HT-29 (cell line): Measurements from ENCODE around the gene KNG1. TPM values are rescaled to one million over a fixed set of nuclear protein-coding genes. Genes with fewer than 3 reads are reported as not detected.
A peak's percentile ranks its signal among the peaks of the same experiment; 100 is the strongest.
"Not testable (repeated sequence)": the region's sequence is repeated elsewhere in the genome, so short reads cannot be mapped to it uniquely, and the experiment has no call there.

Experiments used
- DNase-seq: peaks from one replicate; pipeline ENCODE4 v3.0.0-alpha.2; 2015; ENCODE audit warnings: low spot score
- total RNA-seq: library from RNA; depleted of rRNA; stranded (reverse); fragments of >200 nt; shearing (Covaris generic); gene quantifications from 2 replicates; pipeline ENCODE4 v1.2.3, GENCODE V29; 2014

The KNG1 gene
- total RNA-seq, 1 experiment from 2014 or later, result not detected

DNA sequence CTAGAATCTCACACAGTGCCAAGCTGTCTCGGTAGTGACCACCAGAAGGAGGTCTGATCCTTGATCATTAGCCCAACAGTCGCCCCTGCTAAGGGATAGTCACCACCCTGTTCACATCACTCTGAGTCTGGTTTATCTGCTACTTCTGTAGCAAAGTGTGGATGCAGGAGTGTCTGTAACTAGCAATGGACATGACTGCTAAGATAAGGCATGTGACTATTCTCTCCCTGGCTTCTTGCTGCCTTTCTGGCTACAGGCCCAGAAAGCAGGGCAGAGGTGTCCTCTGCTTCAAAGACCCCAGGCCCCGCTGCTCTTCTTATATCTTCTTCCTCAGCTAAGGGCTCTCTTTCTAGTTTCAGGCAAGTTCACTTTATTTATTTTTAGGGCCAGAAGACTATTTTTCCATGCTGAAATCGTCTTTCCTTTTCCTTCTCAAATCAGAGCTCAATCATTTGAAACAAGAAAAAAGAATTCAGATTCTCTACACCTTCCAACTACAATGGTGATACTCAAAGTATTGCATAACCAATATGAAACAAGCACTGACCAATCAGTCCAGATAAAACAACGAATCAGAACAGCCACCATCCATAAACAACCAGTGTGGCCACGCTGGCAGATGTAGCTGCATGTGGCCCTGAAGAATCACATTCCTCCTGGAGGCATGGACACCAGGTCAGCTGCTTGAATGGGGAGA lies 8.0 kb upstream of the KNG1 start:
- DNase-seq, result no peak

- DNase-seq, result not testable (repeated sequence)
Observed at GRCh38 chr3:186710694-186711093, 6.5 kb upstream of the KNG1 start.

DNA sequence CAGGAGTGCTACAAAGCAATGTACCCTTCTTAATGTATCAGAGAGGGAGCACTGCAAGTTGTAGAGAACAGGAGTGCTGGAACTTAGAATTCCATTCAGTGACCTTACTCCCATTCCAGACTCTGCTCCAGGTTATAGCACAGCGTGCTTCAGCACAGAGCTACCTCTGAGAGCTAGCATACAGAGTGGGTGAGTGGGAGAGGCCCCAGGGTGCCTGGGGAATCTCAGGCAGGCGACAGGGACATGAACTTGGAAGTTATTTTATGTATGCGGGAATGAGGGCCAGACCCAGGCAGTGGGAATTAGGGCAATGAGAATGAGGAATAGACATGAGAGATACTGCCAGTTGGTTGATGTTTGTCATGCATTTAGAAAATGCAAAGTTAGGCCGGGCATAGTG lies 3.7 kb upstream of the KNG1 start:
- DNase-seq, result no peak

GRCh38 chr3:186719945-186720739 lies 3.0 kb downstream of the KNG1 start:
- DNase-seq, result no peak

GRCh38 chr3:186722457-186722856 lies 5.3 kb downstream of the KNG1 start:
- DNase-seq, result peak; percentile 77

- DNase-seq, result no peak
Observed at GRCh38 chr3:186724911-186725310, 7.8 kb downstream of the KNG1 start.

GRCh38 chr3:186732169-186732766 lies 15.1 kb downstream of the KNG1 start:
- no peak for DNase-seq

DNA sequence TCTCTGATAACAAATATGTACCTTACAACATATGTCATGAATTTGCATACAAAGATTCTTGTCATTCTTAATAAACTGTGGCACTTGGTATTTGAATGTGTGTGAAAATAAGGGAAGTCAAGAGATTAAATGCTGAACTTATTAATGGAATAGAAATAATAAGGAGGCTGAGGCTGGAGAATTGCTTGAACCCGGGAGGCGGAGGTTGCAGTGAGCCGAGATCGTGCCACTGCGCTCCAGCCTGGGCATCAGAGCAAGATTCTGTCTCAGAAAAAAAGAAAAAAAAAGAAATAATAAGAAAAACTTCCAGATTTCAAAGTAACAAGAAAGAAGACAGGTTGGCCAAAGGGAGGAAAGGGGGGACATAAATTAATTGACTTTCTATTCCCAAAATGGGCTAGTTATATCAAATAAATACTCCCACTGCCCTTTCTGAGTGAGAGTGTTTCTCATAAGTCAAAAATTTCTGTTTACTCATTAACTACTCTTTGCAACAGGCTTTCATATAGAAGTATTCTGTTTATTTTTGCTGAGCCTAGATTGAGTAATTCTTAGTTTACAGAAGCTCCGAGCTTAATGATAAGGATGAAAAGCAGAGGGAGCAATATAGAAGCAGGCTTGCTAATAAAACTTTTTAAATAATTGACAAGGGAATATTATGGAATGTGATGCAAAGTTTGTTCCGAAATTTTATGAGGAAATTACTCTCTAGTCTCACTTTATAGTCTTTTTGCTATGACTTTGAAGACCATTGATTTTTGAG lies 25.6 kb downstream of the KNG1 start:
- DNase-seq, result peak; percentile 71

DNA sequence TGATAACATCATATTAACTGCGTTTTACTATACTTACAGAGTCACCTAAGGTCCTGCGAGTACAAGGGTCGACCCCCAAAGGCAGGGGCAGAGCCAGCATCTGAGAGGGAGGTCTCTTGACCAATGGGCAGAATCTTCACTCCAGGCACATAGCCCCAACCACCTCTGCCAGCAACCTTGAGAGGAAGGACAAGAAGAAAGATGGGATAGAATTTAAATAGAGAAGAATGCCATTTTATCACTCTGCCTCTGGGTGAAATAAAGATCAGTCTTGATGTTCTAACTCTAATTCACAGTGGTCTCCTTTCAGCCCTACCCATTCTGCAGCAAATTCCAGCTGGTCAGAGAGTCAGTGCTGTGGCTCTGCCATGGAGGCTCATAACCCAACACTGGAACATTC lies 26.5 kb downstream of the KNG1 start:
- DNase-seq, result no peak

- DNase-seq, result peak; percentile 92
Observed at GRCh38 chr3:186746008-186746407, 28.8 kb downstream of the KNG1 start.

GRCh38 chr3:186750316-186750715 lies 33.2 kb downstream of the KNG1 start:
- no peak for DNase-seq

DNA sequence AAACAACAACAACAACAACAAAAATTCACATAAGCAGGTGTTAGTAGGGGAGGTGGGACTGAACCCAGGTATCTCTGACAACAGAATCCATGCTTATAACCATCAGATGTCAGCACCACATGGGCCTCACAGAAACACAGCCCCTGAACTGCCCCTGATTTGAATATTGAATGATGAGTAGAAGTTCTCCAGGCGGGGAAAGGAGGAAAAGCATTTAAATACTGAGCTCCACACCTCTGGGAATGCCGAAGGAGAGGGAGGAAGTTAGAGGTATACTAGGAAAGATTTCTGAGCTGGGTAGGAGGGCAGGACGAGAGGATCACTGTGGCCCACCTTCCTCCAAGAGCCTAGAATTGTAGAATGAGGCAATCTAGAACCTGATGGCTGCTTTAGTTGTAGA lies 34.3 kb downstream of the KNG1 start:
- peak; percentile 16 for DNase-seq

DNA sequence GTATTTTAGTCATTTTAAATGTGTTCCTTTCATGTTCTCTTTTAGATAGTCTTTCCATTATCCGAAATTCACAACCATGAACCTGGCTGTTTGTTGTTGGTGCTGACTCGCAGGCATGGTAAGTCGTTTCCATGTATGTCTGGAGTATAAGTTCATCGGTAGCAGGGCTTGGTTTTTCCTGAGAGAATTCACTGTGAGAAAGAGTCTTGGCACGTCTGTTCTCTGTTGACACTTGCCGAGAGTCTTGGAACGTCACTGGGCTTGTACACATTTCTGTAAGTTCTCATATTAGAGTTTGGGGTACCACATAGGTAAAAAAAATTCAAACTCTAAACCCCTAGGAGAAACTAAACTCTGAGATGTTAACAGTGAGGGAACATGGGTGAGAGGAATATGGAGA lies 36.8 kb downstream of the KNG1 start:
- DNase-seq, result no peak

GRCh38 chr3:186754871-186755270 lies 37.7 kb downstream of the KNG1 start:
- no peak for DNase-seq

- DNase-seq, result no peak
Observed at GRCh38 chr3:186757214-186757613, 40.1 kb downstream of the KNG1 start.

DNA sequence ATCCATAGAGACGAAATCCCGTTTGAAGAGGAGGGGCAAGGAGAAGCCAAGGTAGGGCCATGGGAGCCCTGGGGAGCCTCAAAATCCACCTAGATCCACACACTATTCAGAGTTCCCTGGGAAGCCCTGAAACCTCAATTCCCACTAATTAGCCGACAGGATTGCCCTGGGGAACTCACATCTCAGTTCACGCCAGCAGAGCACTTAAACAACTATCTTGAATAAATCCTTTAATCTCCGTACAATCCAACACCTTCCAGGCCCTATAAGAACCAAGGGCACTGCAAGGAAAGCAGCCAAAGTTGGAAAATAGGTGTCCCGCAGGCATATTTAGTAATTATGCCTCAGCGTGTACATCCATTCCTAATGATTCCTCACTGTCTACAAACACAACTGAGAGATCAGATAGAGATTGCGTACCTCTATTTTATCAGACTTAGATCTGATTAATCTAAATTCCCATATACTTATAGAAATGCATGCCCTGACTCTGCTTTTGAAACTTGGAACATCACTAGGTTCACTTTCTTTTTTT lies 40.6 kb downstream of the KNG1 start:
- no peak for DNase-seq

DNA sequence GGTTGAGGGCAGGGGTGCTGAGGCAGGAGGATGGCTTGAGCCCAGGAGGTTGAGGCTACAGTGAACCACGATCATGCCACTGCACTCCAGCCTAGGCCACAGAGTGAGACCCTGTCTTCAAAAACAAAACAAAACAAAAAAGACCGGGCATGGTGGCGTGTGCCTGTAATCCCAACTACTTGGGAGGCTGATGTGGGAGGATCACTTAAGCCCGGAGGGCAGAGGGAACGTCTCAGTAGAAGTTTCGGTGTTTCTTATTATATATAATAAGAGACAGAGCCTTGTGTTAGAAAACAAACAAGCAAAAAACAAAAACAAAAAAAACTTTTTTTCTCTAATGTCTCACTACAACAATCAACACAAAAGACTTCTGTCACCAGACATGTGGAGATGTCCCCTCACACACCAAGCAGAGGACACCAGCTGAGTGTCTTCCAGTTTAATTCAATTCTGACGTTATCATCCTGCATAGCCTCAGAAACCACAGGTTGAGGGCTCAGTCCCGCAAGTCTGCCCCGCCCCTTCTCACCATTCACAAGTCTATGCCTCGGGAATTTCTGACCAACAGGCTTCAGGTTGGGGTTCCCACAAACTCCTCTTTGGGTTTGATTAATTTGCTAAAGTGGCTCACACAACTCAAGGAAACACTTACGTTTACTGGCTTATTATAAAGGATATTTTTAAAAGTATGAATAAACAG lies 42.2 kb downstream of the KNG1 start:
- no peak for DNase-seq

DNA sequence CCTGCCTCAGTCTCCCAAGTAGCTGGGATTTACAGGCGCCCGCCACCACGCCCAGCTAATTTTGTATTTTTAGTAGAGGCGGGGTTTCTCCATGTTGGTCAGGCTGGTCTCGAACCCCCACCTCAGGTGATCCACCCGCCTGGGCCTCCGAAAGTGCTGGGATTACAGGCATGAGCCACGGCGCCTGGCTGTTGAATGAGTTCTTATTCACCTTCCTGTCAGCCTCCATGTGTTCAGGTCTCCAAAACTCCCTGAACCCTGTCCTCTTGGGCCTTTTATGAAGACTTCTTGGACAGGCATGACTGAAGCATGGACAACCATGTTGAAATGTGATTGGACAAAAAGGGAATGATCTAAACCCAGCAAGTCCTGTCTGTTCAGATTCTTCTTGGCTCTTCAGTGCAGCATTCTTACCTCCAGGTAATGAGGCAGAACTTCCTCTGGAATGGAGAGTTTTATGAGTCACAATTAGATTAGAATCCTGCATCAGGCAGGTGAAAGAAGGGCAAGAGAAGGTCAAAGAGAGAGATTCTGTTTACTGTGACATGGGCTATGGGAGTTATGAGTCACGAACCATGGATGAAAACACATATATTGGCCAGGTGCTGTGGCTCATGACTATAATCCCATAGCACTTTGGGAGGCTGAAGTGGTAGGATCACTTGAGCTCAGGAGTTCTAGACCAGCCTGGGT lies 43.1 kb downstream of the KNG1 start:
- DNase-seq, result peak; percentile 60

GRCh38 chr3:186760897-186761447 lies 43.8 kb downstream of the KNG1 start:
- DNase-seq, result no peak

- DNase-seq, result no peak
Observed at GRCh38 chr3:186772281-186772694, 55.1 kb downstream of the KNG1 start.
